Head of caudate nucleus (tissue), 42 donors: ENCODE results near the gene NISCH.
A peak's percentile ranks its signal among the peaks of the same experiment; 100 is the strongest.

ENCODE experiments used
- DNase-seq, 42 donors: peaks; one replicate each; pipeline versions ENCODE4 v3.0.0 to v3.0.0-alpha.2; 2020 to 2021; ENCODE audit warnings: mixed read lengths in 7 of 42
- intact Hi-C: fragments of 100-400 bp; cut with DNase I; formaldehyde crosslinking; loops from one replicate; pipeline ENCODE4 v1.15.0; 2022

The NISCH gene

GRCh38 chr3:52528586-52529375, 73.4 kb downstream of the NISCH start:
- DNase-seq, result peak in 2 of 42 donors; percentile 4 to 29
- intact Hi-C loops, result no loop called here

GRCh38 chr3:52529376-52530333, 74.3 kb downstream of the NISCH start:
- peak in 4 of 42 donors; percentile 3 to 20 (median 11) for DNase-seq
- intact Hi-C loops, result no loop called here

- intact Hi-C loops, result no loop called here
- peak in 19 of 42 donors; percentile 5 to 57 (median 28) for DNase-seq
Observed at GRCh38 chr3:52530918-52531826, 75.8 kb downstream of the NISCH start.

GRCh38 chr3:52531860-52532516, 76.6 kb downstream of the NISCH start:
- intact Hi-C loops, result no loop called here
- peak in 11 of 42 donors; percentile 3 to 36 (median 13) for DNase-seq

GRCh38 chr3:52532517-52532837, 77.1 kb downstream of the NISCH start:
- peak in 7 of 42 donors; percentile 4 to 33 (median 19) for DNase-seq
- intact Hi-C loops, result no loop called here

- DNase-seq, result peak in 10 of 42 donors; percentile 12 to 45 (median 24)
- intact Hi-C loops, result no loop called here
Observed at GRCh38 chr3:52532838-52533622, 77.6 kb downstream of the NISCH start.

GRCh38 chr3:52533623-52534280, 78.3 kb downstream of the NISCH start, which contains the start of gene NT5DC2:
NT5DC2 (minus strand) TSS chr3:52533857; CDS start chr3:52533737, 120 bp downstream.
- intact Hi-C loops, result no loop called here

GRCh38 chr3:52534281-52535183, 79.1 kb downstream of the NISCH start:
- DNase-seq, result peak in 18 of 42 donors; percentile 7 to 52 (median 30)
- intact Hi-C loops, result loop anchor here (5.0 kb wide), 2 partner anchors 63 to 77 kb away; partner anchors contain the start of gene NISCH

More at GRCh38 chr3:52533623-52534280, 78.3 kb downstream of the NISCH start, which contains the start of gene NT5DC2:
- DNase-seq, result peak in 40 of 42 donors; percentile 19 to 87 (median 66)

- intact Hi-C loops, result loop anchor here (2.0 to 5.0 kb wide), 3 partner anchors 62 to 147 kb away; partner anchors contain the start of gene NISCH
- peak in 12 of 42 donors; percentile 2 to 31 (median 10) for DNase-seq
Observed at GRCh38 chr3:52535411-52536111, 80.2 kb downstream of the NISCH start.

GRCh38 chr3:52536112-52536368, 80.6 kb downstream of the NISCH start:
- intact Hi-C loops, result loop anchor here (2.0 to 5.0 kb wide), 3 partner anchors 61 to 147 kb away; partner anchors contain the start of gene NISCH
- no peak for DNase-seq

GRCh38 chr3:52536369-52537164, 81.2 kb downstream of the NISCH start, which contains the start of gene UQCC5:
UQCC5 (plus strand) TSS chr3:52536605; CDS start chr3:52536756, 151 bp downstream.
- DNase-seq, result peak; percentile 93 to 98 (median 97)
- intact Hi-C loops, result loop anchor here (2.0 to 5.0 kb wide), 3 partner anchors 61 to 146 kb away; partner anchors contain the start of gene NISCH

GRCh38 chr3:52537165-52537620, 81.8 kb downstream of the NISCH start:
- intact Hi-C loops, result loop anchor here (2.0 to 5.0 kb wide), 3 partner anchors 60 to 146 kb away; partner anchors contain the start of gene NISCH
- peak in 3 of 42 donors; percentile 6 to 22 (median 16) for DNase-seq

- DNase-seq, result peak in 13 of 42 donors; percentile 7 to 65 (median 18)
- intact Hi-C loops, result loop anchor here (2.0 to 5.0 kb wide), 3 partner anchors 59 to 145 kb away; partner anchors contain the start of gene NISCH
Observed at GRCh38 chr3:52537726-52538421, 82.5 kb downstream of the NISCH start.
